Stimulated activated CD8-positive, alpha-beta memory T cell treated with anti-CD3 and anti-CD28 coated beads, Interleukin-4, amount 100 ng/mL, for 4 hours (primary cell): ENCODE data around the gene ANKRD40CL.
A peak's percentile ranks its signal among the peaks of the same experiment; 100 is the strongest.

Experiments used
- DNase-seq, 2 donors: peaks; one replicate each; pipeline ENCODE4 v3.0.0-alpha.2; 2020; ENCODE audit warnings: low read depth in 2 of 2, low spot score in 1 of 2

The ANKRD40CL gene

DNA sequence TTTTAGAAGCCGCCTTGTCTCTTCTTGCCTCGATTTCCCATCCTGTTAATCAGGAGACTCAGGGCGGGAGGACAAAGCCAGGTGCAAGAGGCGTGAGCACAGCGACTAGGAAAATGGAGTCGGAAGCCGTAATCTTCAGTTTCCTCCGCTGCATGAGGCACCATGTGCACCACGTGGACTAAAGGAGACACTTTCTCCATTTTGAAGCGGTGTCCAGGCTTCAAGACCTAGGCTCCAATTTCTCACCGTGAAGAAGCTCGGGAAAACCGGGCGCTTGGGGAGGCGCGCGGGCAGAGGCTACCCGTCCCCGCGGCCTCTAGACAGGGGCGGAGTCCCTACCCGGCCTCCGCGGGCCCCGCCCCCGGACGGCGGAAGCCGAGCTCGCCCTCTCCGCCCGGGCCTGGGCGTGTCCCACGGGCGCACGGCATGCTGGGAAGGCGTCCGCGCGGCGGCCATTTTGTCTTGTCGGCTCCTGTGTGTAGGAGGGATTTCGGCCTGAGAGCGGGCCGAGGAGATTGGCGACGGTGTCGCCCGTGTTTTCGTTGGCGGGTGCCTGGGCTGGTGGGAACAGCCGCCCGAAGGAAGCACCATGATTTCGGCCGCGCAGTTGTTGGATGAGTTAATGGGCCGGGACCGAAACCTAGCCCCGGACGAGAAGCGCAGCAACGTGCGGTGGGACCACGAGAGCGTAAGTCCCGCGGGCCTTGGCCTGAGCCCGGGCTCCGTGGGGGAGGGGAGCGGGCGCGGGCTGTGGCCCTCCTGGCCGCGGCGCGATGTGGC, 48.0 kb downstream of the ANKRD40CL start, which contains the start of gene LUC7L3:
Gene LUC7L3, plus strand, starts transcription at position 460 of the 780 bp plus-strand sequence. Its CDS starts 130 bp downstream, at position 590.
- peak; percentile 76 to 87 for DNase-seq

GRCh38 chr17:50715471-50715870, 51.8 kb downstream of the ANKRD40CL start:
- no peak for DNase-seq

GRCh38 chr17:50712641-50713040, 54.7 kb downstream of the ANKRD40CL start:
- DNase-seq = no peak
